HG02981 (cell line): ENCODE measurements around the gene MYBBP1A.
"Not testable (repeated sequence)": the region's sequence is repeated elsewhere in the genome, so short reads cannot be mapped to it uniquely, and the experiment has no call there.

Experiments
- ATAC-seq: cut with Tn5 transposase; IDR thresholded peaks from one replicate; pipeline ENCODE4 v1.9.1; 2021; ENCODE audit warnings: mild to moderate bottlenecking, moderate library complexity; ENCODE audit not compliant: unreplicated experiment

MYBBP1A gene

DNA sequence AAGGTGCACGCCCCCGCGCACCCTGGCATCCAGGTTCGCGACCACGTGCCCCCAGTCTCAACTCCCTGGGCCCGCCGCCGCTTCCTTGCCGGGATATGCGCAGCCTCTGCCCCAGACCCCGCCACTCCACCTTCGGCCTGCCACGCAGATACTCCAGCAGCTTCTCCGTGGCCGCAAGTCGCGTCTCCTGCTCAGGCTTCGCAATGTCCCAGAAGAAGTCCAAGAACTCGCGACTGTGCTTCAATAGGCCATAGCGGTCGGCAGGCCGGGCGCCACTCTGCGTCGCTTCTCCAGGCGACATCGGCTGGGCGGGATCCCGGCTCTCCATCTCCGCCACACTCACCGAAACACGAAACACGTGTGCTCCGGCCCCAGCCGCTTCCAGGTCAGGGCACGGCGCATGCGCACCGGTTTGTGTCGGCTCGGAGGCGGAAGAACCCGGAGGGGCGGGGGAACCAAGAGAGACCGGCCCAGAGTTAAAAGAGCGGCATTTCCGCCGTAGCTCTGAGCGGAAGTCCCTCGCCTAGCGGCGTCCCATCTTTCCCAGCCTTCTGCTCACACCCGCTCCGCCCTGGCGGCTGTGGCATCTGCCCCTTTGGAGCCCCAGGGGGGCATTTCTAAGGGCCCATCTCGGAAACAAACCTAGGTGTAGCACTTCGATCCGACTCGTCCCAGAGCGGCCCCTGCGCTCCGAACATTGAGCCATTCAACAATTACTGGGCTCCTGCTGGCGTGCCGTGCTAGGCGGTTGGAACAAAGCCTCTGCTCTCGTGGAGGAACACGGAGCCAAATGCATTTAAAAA lies at the start of gene MYBBP1A:
Gene MYBBP1A (minus strand): TSS at position 388 of the 803 bp plus-strand sequence. CDS start 60 bp downstream, at position 328.
- ATAC-seq = peak; percentile 85

DNA sequence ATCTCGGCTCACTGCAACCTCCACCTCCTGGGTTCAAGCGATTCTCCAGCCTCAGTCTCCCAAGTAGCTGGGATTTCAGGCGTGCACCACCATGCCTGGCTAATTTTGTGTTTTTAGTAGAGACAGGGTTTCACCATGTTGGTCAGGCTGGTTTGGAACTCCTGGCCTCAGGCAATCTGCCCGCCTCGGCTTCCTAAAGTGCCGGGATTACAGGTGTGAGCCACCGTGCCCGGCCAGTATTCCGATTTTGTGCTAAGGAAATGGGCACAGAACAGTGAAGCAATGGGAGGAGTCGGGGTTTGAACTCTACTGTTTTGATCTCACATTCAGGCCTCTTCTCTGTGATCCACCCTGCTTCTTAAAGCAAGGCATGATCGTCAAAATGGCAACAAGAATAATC lies 49.6 kb upstream of the MYBBP1A start:
- ATAC-seq = not testable (repeated sequence)

- no peak for ATAC-seq
Measured at GRCh38 chr17:4604111-4604644, 49.0 kb upstream of the MYBBP1A start.

DNA sequence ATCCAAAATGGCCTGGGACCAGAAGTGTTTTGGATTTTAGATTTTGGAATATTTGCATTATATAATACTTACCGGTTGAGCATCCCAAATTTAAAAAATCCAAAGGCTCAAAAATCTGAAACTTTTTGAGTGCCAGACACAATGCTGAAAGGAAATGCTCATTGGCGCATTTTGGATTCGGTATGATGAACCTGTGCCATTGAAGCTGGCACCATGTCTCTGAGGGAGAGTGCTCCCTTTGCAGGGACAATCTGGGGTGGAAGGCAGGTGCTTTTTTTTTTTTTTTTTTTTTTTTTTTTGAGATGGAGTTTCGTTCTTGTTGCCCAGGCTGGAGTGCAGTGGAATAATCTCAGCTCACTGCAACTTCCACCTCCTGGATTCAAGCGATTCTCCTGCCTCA lies 46.9 kb upstream of the MYBBP1A start:
- no peak for ATAC-seq

DNA sequence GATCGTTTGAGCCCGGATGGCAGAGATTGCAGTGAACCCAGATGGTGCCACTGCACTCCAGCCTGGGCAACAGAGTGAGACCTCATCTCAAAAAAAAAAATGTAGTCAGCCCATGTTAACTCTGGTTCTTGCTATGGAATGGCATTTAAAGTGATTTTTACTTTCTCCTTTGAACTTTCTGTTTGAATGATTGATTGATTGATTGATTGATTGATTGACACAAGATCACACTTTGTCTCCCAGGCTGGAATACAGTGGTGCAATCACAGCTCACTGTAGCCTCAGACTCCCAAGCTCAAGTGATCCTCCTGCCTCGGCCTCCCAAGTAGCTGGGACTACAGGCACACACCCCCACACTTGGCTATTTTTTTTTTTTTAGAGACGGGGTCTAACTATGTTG lies 46.1 kb upstream of the MYBBP1A start:
- no peak for ATAC-seq

DNA sequence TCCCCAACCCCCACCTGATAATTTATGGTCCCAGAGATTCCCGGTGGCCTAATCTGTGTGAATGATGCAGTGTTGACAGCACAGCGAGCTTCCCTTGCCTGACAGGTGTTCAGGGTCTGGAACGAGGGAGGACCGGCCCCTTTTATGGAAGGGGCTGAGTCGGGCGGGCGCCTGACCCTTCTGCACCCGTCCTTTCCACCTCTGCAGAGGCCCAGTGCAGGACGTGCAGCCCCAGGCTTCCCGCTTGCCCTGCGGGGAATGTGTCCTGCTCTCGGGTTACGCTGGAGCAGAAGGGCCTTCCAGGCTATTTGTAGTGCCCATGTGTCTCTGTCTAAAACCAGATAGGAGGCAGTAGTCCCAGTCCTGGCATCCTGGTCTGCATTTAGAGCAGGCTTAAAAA lies 45.4 kb upstream of the MYBBP1A start:
- no peak for ATAC-seq

GRCh38 chr17:4599505-4600281 lies 44.5 kb upstream of the MYBBP1A start:
- no peak for ATAC-seq

DNA sequence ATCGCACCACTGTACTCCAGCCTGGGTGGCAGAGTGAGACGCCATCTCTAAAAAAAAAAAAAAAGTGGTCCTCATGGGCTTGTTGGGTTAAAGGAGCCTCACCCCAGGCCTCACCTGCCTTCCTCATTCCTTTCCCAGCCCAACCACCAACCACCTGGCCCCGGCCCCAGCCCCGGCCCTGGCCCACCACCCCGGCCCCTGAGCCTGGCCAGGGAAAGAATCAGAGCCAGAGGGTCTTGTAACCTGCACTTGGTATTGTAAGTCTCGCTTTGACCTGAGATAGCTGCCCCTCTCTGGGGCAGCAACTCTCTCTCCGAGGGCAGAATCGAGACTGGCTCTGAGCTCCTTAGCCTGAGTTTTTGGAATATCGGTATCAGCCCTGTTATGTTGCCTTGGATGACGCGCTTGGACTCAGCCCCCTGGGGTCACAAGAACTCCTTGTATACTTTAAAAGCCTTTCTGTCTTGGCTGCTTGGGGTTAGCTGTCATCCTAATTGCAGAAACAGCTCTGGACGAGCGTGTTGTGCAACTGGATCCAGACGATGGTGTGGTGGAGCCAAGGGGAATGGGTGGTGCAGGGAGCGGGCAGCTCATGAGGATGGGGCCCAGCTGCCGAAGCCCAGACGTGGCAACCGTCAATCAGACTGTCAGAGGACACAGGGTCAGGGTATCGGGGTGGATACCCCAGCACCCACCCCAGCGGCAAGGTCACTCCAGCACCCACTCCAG lies 43.8 kb upstream of the MYBBP1A start:
- ATAC-seq = no peak

DNA sequence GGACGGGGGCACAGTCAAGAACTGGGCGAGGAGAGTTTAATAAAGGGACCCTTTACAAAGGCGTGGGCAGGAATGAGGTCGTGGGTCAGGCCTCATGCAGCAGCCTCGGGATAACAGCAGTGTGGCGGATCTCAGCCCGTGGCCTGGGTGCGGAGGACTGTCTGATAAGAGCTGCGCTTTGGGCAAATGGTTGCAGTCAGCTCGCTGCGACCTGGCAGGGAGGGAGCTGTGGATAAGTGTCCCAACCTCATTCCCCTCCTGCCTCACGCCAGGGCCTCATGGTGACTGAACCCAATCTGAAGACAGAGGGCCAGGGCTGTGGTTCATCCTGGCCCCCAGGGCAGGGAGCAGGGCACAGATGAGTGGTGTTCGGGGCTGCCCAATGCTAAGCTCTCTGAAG lies 42.8 kb upstream of the MYBBP1A start:
- no peak for ATAC-seq

GRCh38 chr17:4596636-4597380 lies 41.6 kb upstream of the MYBBP1A start:
- no peak for ATAC-seq

DNA sequence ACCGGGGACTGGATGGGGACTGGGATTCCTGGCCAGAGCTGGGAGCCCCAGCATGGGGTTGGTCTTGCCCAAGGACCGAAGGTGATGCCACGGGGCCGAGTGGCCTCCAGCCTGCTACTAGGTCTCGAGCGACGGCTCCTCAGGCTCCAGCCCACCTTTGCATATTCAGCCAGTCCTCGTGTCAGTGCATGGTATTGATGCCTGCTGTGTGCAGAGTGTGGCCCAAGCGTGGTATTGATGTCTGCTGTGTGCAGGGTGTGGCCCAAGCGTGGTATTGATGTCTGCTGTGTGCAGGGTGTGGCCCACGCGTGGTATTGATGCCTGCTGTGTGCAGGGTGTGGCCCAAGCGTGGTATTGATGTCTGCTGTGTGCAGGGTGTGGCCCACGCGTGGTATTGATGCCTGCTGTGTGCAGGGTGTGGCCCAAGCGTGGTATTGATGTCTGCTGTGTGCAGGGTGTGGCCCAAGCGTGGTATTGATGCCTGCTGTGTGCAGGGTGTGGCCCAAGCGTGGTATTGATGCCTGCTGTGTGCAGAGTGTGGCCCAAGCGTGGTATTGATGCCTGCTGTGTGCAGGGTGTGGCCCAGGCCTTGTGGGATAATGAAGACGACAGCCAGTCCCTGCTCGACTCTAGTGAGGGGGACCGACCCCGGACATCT lies 40.6 kb upstream of the MYBBP1A start:
- ATAC-seq = not testable (repeated sequence)

- no peak for ATAC-seq
Measured at GRCh38 chr17:4594931-4595684, 39.9 kb upstream of the MYBBP1A start.

GRCh38 chr17:4594406-4594805 lies 39.2 kb upstream of the MYBBP1A start:
- ATAC-seq = no peak

DNA sequence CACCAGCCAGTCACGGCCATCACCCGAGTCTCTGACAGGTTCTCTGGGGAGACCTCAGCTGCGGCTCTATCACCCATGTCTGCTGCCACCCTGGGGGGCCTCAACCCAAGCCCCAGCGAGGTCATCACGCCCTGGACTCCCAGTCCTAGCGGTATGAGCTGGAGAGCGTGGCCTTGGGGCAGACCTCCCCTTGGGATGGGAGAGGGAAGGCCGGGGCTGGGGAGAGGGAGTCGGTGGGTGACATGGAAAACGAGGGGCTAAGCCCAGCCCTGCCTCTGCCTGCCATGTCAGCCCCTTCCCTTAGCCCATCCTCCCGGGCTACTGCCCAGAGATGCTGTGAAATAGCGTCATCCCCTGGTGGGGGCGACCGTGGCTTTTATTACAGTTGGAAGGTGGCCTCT lies 37.8 kb upstream of the MYBBP1A start:
- no peak for ATAC-seq

GRCh38 chr17:4592240-4593005 lies 37.2 kb upstream of the MYBBP1A start:
- no peak for ATAC-seq

DNA sequence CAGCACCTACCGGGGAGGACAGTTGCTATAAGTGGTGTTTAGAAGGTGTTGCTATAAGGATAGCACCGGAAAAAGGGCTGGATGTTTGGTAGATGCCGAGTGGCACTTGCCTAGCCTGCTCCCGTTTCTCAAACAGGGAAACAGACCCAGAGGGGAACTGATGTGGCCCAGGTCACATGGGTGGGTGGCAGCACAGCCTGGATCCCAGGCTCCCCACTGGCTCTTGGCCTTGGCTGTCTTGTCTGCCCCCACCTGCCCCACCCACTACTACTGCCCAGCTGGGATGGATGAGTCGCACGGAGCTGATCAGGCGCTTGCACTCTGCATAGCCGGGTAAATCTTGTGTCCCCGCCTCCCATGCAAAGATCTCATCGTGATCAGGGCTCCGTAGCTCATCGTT lies 36.3 kb upstream of the MYBBP1A start:
- ATAC-seq = no peak

DNA sequence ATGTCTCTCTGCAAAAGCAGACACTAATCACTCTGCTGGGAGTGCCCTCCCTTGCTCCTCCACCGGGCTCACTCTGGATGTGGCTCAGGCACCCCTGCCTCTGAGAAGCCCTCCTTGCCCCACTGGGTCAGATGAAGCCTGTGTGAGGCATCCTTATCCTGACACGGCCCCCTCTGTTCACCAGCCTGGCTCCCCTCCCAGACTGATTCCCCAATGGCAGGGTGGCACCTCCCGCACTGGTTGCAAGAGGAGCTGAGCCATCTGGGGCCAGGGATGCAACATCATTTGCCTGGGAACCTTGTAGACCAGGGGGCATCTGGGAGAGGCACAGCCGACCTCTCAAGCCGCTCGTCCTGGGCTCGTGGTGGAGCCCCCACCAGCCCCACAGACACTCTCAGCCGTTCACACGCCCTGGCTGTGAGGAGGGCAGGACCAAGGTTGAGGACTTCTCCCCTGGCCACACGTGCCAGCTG lies 35.8 kb upstream of the MYBBP1A start:
- no peak for ATAC-seq

DNA sequence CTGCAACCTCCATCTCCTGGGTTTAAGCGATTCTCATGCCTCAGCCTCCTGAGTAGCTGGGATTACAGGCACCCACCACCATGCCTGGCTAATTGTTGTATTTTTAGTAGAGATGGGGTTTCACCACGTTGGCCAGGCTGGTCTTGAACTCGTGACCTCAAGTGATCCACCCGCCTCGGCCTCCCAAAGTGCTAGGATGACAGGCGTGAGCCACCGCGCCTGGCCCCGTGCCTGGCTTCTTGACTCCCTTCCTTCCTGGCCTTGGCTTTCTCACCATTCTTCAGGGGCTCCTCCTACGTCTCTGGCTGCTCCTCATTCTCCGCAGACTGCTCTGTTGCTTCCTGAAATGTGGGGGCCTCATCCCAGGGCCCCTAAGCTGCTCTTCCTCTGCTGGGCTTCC lies 34.9 kb upstream of the MYBBP1A start:
- not testable (repeated sequence) for ATAC-seq
